Measurements from ENCODE around the gene VRK1.

Gene VRK1

DNA sequence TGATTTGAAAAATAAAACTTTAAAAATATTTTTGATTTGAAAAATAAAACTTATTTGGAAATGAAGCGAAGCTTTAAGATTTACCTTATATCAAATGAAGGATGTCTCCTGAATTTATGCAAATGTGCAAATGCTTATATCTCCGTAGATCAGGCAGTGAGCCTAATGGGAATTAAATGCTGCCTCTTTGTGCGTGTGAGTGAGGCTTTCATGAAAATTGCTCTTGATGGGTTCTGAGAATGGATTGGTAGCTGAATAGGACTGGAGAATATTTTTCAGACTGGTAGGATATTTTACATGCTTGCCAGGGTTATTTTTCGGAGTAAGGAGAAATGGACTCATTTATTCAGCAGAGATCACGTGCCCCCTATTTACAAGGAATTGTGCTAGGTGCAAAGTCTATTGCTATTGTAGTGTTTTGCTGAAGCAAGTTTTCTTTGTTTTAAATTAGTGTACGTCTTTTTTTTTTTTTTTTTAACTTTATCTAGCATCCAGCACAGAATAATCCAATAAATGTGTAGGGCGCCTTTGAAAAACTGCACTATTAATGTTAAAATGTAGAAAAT is 2.4 kb downstream of the VRK1 start:
- no peak for DNase-seq (ENCODE audit: extremely low read depth, low read depth)
- TF ChIP-seq, protein P1, sequence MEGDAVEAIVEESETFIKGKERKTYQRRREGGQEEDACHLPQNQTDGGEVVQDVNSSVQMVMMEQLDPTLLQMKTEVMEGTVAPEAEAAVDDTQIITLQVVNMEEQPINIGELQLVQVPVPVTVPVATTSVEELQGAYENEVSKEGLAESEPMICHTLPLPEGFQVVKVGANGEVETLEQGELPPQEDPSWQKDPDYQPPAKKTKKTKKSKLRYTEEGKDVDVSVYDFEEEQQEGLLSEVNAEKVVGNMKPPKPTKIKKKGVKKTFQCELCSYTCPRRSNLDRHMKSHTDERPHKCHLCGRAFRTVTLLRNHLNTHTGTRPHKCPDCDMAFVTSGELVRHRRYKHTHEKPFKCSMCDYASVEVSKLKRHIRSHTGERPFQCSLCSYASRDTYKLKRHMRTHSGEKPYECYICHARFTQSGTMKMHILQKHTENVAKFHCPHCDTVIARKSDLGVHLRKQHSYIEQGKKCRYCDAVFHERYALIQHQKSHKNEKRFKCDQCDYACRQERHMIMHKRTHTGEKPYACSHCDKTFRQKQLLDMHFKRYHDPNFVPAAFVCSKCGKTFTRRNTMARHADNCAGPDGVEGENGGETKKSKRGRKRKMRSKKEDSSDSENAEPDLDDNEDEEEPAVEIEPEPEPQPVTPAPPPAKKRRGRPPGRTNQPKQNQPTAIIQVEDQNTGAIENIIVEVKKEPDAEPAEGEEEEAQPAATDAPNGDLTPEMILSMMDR (IDR thresholded peaks at IDR 0.05; ENCODE audit: low read depth, low read length), result no peak

DNA sequence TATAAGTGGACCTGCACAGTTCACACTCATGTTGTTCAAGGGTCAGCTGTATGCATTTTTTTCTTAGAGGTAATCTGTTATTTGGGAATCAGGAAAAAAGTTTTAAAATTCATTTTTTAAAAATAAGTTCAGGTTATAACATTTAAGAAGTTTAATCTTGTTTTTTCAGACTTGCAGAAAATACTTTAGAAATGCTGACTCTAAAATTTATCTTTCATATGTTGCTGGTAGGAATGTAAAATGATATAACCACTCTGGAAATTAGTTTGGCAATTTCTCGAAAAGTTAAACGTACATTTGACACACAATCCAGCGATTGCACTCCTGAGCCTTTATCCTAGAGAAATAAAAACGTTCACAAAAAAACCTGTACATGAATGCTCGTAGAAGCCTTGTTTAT is 4.7 kb downstream of the VRK1 start:
- TF ChIP-seq, protein P1 (IDR thresholded peaks at IDR 0.05; ENCODE audit: low read depth, low read length), result no peak
- no peak for DNase-seq (ENCODE audit: extremely low read depth, low read depth)

- DNase-seq (ENCODE audit: extremely low read depth, low read depth), result no peak
- TF ChIP-seq, protein P1 (IDR thresholded peaks at IDR 0.05; ENCODE audit: low read depth, low read length), result no peak
Observed at GRCh38 chr14:96802963-96803362, 5.8 kb downstream of the VRK1 start.

GRCh38 chr14:96803958-96804357 is 6.8 kb downstream of the VRK1 start:
- TF ChIP-seq, protein P1 (IDR thresholded peaks at IDR 0.05; ENCODE audit: low read depth, low read length), result no peak
- DNase-seq (ENCODE audit: extremely low read depth, low read depth), result no peak

- no peak for DNase-seq (ENCODE audit: extremely low read depth, low read depth)
- TF ChIP-seq, protein P1 (IDR thresholded peaks at IDR 0.05; ENCODE audit: low read depth, low read length), result no peak
Observed at GRCh38 chr14:96804895-96805294, 7.7 kb downstream of the VRK1 start.

DNA sequence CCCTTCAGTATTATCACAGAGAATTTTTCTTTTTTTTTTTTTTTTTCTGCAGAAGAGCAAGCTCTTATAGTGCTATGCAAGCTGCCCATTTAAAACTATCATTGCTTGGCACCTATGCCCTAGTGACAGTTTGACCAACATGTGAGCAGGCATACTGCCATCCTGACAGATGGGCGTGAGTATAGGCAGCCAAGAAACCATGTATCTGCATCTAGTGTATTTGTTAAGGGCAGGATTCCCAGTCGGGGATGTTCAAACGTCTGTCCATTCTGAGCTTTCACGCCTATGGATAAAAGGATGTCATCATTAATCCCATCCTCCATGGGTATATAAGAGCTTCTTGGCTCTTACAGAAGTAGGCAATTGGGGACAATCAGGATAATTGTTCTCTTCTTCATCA is 8.8 kb downstream of the VRK1 start:
- TF ChIP-seq, protein P1 (IDR thresholded peaks at IDR 0.05; ENCODE audit: low read depth, low read length), result no peak
- no peak for DNase-seq (ENCODE audit: extremely low read depth, low read depth)

- TF ChIP-seq, protein P1 (IDR thresholded peaks at IDR 0.05; ENCODE audit: low read depth, low read length), result no peak
Observed at GRCh38 chr14:96806836-96807235, 9.7 kb downstream of the VRK1 start.

More at GRCh38 chr14:96806836-96807235, 9.7 kb downstream of the VRK1 start:
- DNase-seq (ENCODE audit: extremely low read depth, low read depth), result no peak

All from AG09319 (cell line).